IMR-90 (cell line): ENCODE data around the gene ADGRG1. TPM values are rescaled to one million over a fixed set of nuclear protein-coding genes. Genes with fewer than 3 reads are reported as not detected.

Source experiments
- ATAC-seq: fragments of 200-7000 bp; cut with Tn5 transposase; 2 replicates; pipeline ENCODE4 v1.9.1; 2020; ENCODE audit warnings: low read depth, mild to moderate bottlenecking, moderate library complexity
- BruUV-seq: library from RNA; stranded (reverse); fragments of 400-500 nt; replicated peaks from 2 replicates; lab custom pipeline; 2021; lab: Mats Ljungman, UMichigan
- CTCF ChIA-PET: fragments of 300-600 bp; formaldehyde crosslinking; extraction: SDS; loops from one replicate; lab custom pipeline; 2021; ENCODE audit warnings: antibody characterized with exemption; lab: Yijun Ruan, JAX
- POLR2A ChIA-PET: fragments of 300-600 bp; sonication (Branson Sonifier 250); formaldehyde crosslinking; loops from one replicate; lab custom pipeline; 2022; ENCODE audit warnings: antibody characterized with exemption; ENCODE audit not compliant: unreplicated experiment; lab: Charles Lee
- DNase-seq: peaks from one replicate; pipeline ENCODE4 v3.0.0; 2013
- H2AFZ ChIP-seq: replicated peaks from 2 replicates; pipeline ENCODE3; 2013; ENCODE audit warnings: low read length, mild to moderate bottlenecking; ENCODE audit not compliant: poor library complexity
- H2AK5ac ChIP-seq: 2 replicates; pipeline ENCODE4 v1.6.1; 2013; ENCODE audit warnings: low read depth, low read length, inconsistent platforms
- H2AK9ac ChIP-seq: replicated peaks from 2 replicates; pipeline ENCODE3; 2013; ENCODE audit warnings: mild to moderate bottlenecking, low read depth, low read length, moderate library complexity; ENCODE audit not compliant: poor library complexity
- H2BK120ac ChIP-seq: 2 replicates; pipeline ENCODE4 v1.6.1; 2013; ENCODE audit warnings: low read depth, low read length, inconsistent platforms
- H2BK15ac ChIP-seq: 3 replicates; pipeline ENCODE4 v1.6.1; 2013; ENCODE audit warnings: low read depth, low read length, inconsistent platforms
- H2BK20ac ChIP-seq: 2 replicates; pipeline ENCODE4 v1.6.1; 2013; ENCODE audit warnings: low read depth, mild to moderate bottlenecking, inconsistent platforms, low read length, moderate library complexity
- H2BK5ac ChIP-seq: 2 replicates; pipeline ENCODE4 v1.6.1; 2013; ENCODE audit warnings: mild to moderate bottlenecking, low read depth, low read length, inconsistent platforms; ENCODE audit not compliant: poor library complexity, severe bottlenecking
- H3K14ac ChIP-seq: replicated peaks from 2 replicates; pipeline ENCODE4 v1.6.1; 2013; ENCODE audit warnings: low read depth, low read length, inconsistent platforms
- H3K18ac ChIP-seq: 2 replicates; pipeline ENCODE4 v1.6.1; 2013; ENCODE audit warnings: low read depth, low read length, control low read depth
- H3K23ac ChIP-seq: 2 replicates; pipeline ENCODE4 v1.6.1; 2013; ENCODE audit warnings: low read depth, low read length, inconsistent platforms
- H3K27ac ChIP-seq: 2 replicates; pipeline ENCODE4 v1.5.1; 2013; ENCODE audit warnings: mild to moderate bottlenecking, control low read depth, low read length; ENCODE audit not compliant: insufficient read depth
- H3K27me3 ChIP-seq: 2 replicates; pipeline ENCODE4 v1.6.1; 2013; ENCODE audit warnings: low read length; ENCODE audit not compliant: control insufficient read depth, insufficient read depth
- H3K36me3 ChIP-seq: 2 replicates; pipeline ENCODE4 v1.6.1; 2013; ENCODE audit warnings: low read length, mixed read lengths; ENCODE audit not compliant: control insufficient read depth, insufficient read depth
- H3K4ac ChIP-seq: 2 replicates; pipeline ENCODE4 v1.6.1; 2013; ENCODE audit warnings: low read depth, low read length, inconsistent platforms
- H3K4me1 ChIP-seq: 2 replicates; pipeline ENCODE4 v1.6.1; 2013; ENCODE audit warnings: low read length, mixed read lengths; ENCODE audit not compliant: control insufficient read depth, insufficient read depth
- H3K4me2 ChIP-seq: 2 replicates; pipeline ENCODE4 v1.6.1; 2013; ENCODE audit warnings: low read depth, mild to moderate bottlenecking, control low read depth, low read length, moderate library complexity
- H3K4me3 ChIP-seq: 2 replicates; pipeline ENCODE4 v1.5.1; 2013; ENCODE audit warnings: low read depth, mild to moderate bottlenecking, control low read depth, low read length, moderate library complexity; ENCODE audit not compliant: insufficient read depth
- H3K56ac ChIP-seq: 2 replicates; pipeline ENCODE4 v1.6.1; 2013; ENCODE audit warnings: low read length, inconsistent platforms; ENCODE audit not compliant: insufficient read depth; ENCODE audit errors: extremely low read depth
- H3K79me1 ChIP-seq, 2 experiments: 2 replicates each; pipeline ENCODE4 v1.6.1; 2013; ENCODE audit warnings: low read length in 2 of 2, inconsistent platforms in 1 of 2, low read depth in 1 of 2
- H3K9ac ChIP-seq: 2 replicates; pipeline ENCODE4 v1.6.1; 2013; ENCODE audit warnings: low read depth, low read length, control low read depth
- H3K9me1 ChIP-seq: 2 replicates; pipeline ENCODE4 v1.6.1; 2013; ENCODE audit warnings: low read length, inconsistent platforms; ENCODE audit not compliant: insufficient read depth
- H3K9me3 ChIP-seq: 2 replicates; pipeline ENCODE4 v1.6.1; 2013; ENCODE audit warnings: low read length; ENCODE audit not compliant: control insufficient read depth, insufficient read depth
- H4K20me1 ChIP-seq: 2 replicates; pipeline ENCODE4 v1.6.1; 2013; ENCODE audit warnings: low read length, inconsistent platforms; ENCODE audit not compliant: insufficient read depth
- H4K5ac ChIP-seq: 2 replicates; pipeline ENCODE4 v1.6.1; 2013; ENCODE audit warnings: mild to moderate bottlenecking, low read depth, low read length, control low read depth
- H4K8ac ChIP-seq, 2 experiments: 2 replicates each; pipeline ENCODE4 v1.6.1; 2013; ENCODE audit warnings: low read depth in 2 of 2, low read length in 2 of 2, control low read depth in 1 of 2, inconsistent platforms in 1 of 2
- H4K91ac ChIP-seq: 2 replicates; pipeline ENCODE4 v1.6.1; 2013; ENCODE audit warnings: low read depth, low read length, inconsistent platforms; ENCODE audit not compliant: insufficient read depth
- BHLHE40 ChIP-seq: fragments of 150-350 bp; IDR thresholded peaks from 2 replicates; pipeline ENCODE4 v1.6.1; 2016; ENCODE audit warnings: mild to moderate bottlenecking, low read depth, low read length
- CHD1 ChIP-seq: IDR thresholded peaks from 2 replicates; pipeline ENCODE4 v1.6.1; 2012; ENCODE audit warnings: low read depth, low read length, improper control_type of control experiment
- MAFK ChIP-seq: IDR thresholded peaks from 2 replicates; pipeline ENCODE4 v1.6.1; 2012; ENCODE audit warnings: low read depth, low read length, improper control_type of control experiment
- MXI1 ChIP-seq: IDR thresholded peaks from 2 replicates; pipeline ENCODE4 v1.6.1; 2012; ENCODE audit warnings: low read depth, mild to moderate bottlenecking, low read length, moderate library complexity, borderline replicate concordance
- NFE2L2 ChIP-seq: fragments of 150-350 bp; IDR thresholded peaks from 2 replicates; pipeline ENCODE4 v1.6.1; 2016; ENCODE audit warnings: low read depth, mild to moderate bottlenecking, low read length
- RFX5 ChIP-seq: IDR thresholded peaks from 2 replicates; pipeline ENCODE4 v1.8.0; 2012; ENCODE audit warnings: low read depth, mild to moderate bottlenecking, low read length, moderate library complexity
- SMC3 ChIP-seq: fragments of 150-350 bp; IDR thresholded peaks from 2 replicates; pipeline ENCODE4 v1.6.1; 2016; ENCODE audit warnings: low read depth, mild to moderate bottlenecking, antibody characterized with exemption, low read length, moderate library complexity
- WGBS, 2 experiments: methylation state at CpG; one replicate each; pipeline versions ENCODE4 v1.1.5 to v1.1.7; 2013; ENCODE audit warnings: missing lambda C conversion rate in 2 of 2; ENCODE audit not compliant: insufficient read length in 1 of 2; ENCODE audit errors: extremely low coverage in 2 of 2; 5-methylcytosine and 5-hydroxymethylcytosine counted together
- dilution Hi-C: fragments of 300-500 bp; cut with HindIII; formaldehyde crosslinking; loops from one replicate; pipeline ENCODE4 v1.14.3; 2018; ENCODE audit warnings: low sequenced_read_pairs; ENCODE audit not compliant: unreplicated experiment
- in situ Hi-C: fragments of 300-500 bp; cut with MboI; formaldehyde crosslinking; loops from 3 replicates; pipeline ENCODE4 v1.14.3; 2019; ENCODE audit warnings: low sequenced_read_pairs, inconsistent platforms, mixed read lengths
- intact Hi-C: fragments of 100-400 bp; cut with micrococcal nuclease; formaldehyde crosslinking; loops from 2 replicates; pipeline ENCODE4 v1.10.0; 2022
- polyA plus RNA-seq, 3 experiments: library from polyadenylated mRNA; depleted of rRNA; stranded (reverse); fragments of >200 nt; gene quantifications; 2 replicates each; pipeline ENCODE4 v1.2.3, GENCODE V29; 2012; ENCODE audit warnings: low replicate concordance in 1 of 3
- total RNA-seq: library from RNA; depleted of rRNA; stranded (reverse); fragments of >200 nt; gene quantifications from 2 replicates; pipeline ENCODE4 v1.2.3, GENCODE V29; 2012
- TF ChIP-seq, protein P1 (sequence below): fragments of 150-350 bp; IDR thresholded peaks from 2 replicates; pipeline ENCODE4 v1.6.1; 2016; ENCODE audit warnings: low read depth, mild to moderate bottlenecking, low read length, moderate library complexity, borderline replicate concordance

ADGRG1 gene
- total and polyA plus RNA-seq, 2 of the 4 experiments (the other 2 are of a cell fraction): 0.90 to 8.4 TPM

GRCh38 chr16:57653936-57654335, 25.5 kb downstream of the ADGRG1 start:
- H3K4me2 ChIP-seq: no peak overlapping the region
- no peaks in the 10 kb centered on the region for H3K4me1 ChIP-seq
- no peak overlapping the region for H3K9ac ChIP-seq
- no peak overlapping the region for H2AK9ac ChIP-seq
- in situ Hi-C loops: no loop called here
- POLR2A ChIA-PET: no interaction called here
- H2BK20ac ChIP-seq: no peak overlapping the region
- no peak for DNase-seq
- H2AFZ ChIP-seq: peak overlapping the region; percentile 49
- H2BK15ac ChIP-seq: no peak overlapping the region
- TF ChIP-seq SMC3 (no peak), BHLHE40 (no peak), NFE2L2 (no peak), CHD1 (no peak), RFX5 (no peak), MXI1 (no peak), MAFK (no peak)
- TF ChIP-seq, protein P1, sequence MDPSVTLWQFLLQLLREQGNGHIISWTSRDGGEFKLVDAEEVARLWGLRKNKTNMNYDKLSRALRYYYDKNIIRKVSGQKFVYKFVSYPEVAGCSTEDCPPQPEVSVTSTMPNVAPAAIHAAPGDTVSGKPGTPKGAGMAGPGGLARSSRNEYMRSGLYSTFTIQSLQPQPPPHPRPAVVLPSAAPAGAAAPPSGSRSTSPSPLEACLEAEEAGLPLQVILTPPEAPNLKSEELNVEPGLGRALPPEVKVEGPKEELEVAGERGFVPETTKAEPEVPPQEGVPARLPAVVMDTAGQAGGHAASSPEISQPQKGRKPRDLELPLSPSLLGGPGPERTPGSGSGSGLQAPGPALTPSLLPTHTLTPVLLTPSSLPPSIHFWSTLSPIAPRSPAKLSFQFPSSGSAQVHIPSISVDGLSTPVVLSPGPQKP: no peak
- H3K18ac ChIP-seq: no peak overlapping the region
- dilution Hi-C loops: no loop called here
- CTCF ChIA-PET: no interaction called here
- no peak overlapping the region for H3K4ac ChIP-seq
- no peak overlapping the region for H3K27ac ChIP-seq
- H4K91ac ChIP-seq: no peak overlapping the region
- intact Hi-C loops: no loop called here
- no peaks in the 10 kb centered on the region for H3K9me3 ChIP-seq
- no peak overlapping the region for H4K5ac ChIP-seq
- H3K14ac ChIP-seq: no peak overlapping the region
- H2BK120ac ChIP-seq: no peak overlapping the region
- H2BK5ac ChIP-seq: no peak overlapping the region
- no peak overlapping the region for H2AK5ac ChIP-seq
- no peak for ATAC-seq
- no peak overlapping the region for H3K56ac ChIP-seq
- H3K27me3 ChIP-seq: no peaks in the 10 kb centered on the region; the same call in 1 of the 2 replicates
- no peak overlapping the region for H3K4me3 ChIP-seq
- H4K8ac ChIP-seq: no peak overlapping the region
- WGBS, 2 experiments: 48% methylated on average over 7 of the region's 16 CpGs; no CpG with 5 or more reads in 1 of the 2 experiments
- H4K20me1 ChIP-seq: no peaks in the 10 kb centered on the region
- H3K9me1 ChIP-seq: no peaks in the 10 kb centered on the region; the same call in 1 of the 2 replicates
- no peaks in the 10 kb centered on the region for H3K36me3 ChIP-seq
- no peaks in the 10 kb centered on the region for H3K79me1 ChIP-seq
- no TSS peak for BruUV-seq
- H3K23ac ChIP-seq: no peak overlapping the region
